NCI-H526 (cell line): Measurements from ENCODE around the gene SHQ1.
"Not testable (repeated sequence)": the region's sequence is repeated elsewhere in the genome, so short reads cannot be mapped to it uniquely, and the experiment has no call there.

Experiments used
- DNase-seq, 2 experiments: peaks; one replicate each; lab custom pipeline; 2025; lab: John Stamatoyannopoulos, UW

The SHQ1 gene

DNA sequence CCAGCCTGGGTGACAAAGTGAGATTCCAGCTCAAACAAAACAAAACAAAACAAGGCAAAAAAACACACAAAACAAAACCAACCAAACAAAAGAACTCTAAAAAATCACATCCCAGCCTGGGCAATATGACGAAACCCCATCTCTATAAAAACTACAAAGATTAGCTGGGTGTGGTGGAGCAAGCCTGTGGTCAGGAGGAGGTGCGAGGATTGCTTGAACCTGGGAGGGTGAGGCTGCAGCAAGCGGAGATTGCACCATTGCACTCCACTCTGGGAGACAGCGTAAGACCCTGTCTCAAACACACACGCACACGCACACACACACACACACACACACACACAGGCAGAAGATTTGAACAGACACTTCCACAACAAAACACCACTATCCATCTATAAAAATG lies 99.6 kb downstream of the SHQ1 start:
- no peak for DNase-seq

DNA sequence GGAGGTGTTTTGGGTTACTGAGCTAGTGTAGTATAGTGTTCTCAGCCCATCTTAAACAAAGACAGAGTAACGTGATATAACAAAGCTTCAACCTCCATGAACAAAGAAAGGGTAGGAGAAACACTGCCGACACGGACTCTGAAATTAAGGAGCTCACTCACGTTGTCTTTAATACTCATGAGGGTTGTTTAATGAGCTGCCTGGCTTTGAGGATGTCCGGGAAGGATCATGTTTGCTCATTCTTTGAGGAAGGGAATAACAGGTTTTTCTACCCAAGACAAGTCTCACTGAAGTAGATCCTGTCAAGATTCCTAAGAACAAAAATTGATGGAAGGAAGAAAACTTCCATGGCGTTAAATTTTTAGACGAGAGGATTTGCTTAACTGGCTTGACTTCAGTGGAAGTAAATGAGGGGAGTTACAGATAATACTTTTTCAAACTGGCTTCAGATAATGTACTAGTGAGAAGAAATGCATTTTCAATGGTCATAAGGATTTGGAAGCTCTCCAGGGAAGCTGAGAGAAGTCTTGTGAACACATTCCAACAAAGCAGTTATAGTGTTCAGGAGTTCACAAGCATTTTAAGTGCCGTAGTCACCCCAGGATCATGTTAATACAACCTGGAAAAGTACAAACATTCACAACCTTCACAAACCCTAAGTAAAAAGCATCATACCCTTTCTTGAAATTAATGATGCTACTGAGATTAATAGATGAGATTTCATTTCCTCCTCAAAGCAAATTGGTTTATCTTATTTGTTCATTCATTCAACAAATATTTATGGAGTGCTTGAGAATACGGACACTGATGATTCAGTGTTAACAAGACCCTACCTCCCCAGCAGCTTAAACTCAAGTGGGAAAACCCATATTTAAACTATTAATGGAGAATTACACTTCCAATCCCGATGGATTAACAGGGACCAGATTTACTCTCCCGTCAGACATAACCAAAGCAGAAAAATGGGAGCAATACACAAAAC lies 101.5 kb downstream of the SHQ1 start:
- DNase-seq = no peak

DNA sequence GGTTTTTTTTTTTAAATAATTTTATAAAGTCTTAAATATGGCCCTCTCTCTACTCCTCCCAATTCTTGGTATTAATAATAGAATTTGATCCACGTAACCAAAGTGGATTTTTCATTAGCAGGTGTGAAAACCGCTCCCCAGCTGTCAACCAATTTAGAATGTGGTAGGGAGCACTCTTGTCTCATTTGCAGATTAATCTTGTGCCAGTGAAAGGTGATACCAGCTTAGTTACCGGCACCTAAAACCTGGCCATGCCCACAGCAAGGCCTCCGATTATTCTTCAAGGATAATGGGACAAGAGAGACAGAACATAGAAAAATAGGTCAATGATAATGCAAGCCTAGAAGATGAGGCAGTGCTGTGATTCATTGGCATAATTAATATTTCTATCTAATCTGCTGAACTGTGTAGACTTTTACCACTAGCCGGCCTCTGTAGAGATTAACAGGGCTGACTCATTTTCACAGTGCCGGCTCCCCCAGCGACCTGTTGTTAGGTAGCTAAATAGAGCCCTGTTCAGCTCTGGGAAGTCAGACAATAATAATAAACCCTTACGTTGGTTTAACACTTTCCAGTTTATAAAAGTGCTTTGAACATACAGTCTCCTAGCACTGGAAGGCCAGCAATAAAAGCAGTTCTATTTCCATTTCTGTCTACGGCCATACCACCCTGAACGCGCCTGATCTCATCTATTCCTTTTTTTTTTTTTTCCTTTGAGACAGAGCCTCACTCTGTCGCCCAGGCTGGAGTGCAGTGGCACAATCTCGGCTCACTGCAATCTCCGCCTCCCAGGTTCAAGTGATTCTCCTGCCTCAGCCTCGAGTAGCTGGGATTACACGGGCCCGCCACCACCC lies 102.9 kb downstream of the SHQ1 start:
- no peak for DNase-seq

DNA sequence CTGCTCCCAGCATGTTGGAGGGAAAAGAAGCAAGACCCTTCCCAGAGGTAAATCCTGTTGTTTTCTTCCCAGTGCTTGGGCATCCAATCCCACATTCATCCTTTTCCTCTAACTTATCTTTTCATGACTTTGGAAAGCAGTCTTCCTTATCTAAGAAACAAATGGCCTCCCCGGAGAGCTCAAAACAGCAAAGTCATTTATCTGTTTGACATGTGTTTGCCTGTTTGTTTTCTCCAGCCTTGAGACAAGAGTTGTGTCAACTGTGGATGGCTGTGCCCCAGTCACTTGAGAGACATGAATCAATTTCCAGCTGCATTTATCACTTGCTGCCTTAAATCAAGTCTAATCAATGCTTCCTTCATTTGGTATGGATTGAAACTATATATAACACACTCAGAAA lies 103.9 kb downstream of the SHQ1 start:
- no peak for DNase-seq

DNA sequence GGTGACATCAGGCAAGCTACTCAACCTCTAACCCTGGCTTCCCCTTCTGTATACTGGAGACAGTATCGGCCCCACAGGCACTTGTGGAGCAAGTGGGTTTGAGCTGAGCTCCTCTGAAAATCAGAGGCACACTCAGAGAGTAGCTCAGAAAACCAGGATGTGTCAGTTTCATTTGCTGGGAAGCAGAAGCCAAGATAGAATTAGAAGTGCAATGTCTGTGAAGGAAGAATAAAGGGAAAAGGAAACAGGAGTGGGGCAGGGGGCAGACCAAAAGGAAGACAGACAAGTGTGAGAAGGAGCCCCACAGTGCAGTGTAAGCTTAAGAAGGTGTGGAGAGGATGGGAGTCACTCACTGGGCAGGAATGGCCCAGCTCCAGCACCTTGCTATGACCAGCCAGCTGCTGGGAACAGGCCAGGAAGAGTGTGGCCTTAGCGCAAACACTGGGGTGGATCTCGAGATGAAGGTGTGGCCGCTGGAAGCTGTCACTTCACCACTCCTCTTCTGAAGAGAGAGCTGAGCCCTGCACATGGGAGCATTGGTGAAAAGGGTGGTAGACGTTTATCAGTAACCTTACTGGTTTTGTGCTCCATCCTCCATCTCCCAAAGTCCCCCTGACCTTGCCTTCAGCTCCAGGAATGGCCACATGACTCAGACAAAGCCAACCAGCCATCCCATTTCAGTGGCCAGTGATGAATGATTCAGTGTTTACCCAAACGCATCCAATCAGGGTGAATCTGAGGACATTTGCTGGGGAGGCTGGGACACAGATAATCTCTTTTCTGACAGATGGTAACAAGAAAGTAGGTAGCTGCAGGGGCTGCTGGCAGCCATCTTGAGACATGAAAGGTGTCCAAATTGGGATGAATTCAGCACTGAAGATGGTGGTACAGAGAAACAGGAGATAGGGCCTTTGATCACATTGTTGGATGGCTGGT lies 108.4 kb downstream of the SHQ1 start:
- no peak for DNase-seq

DNA sequence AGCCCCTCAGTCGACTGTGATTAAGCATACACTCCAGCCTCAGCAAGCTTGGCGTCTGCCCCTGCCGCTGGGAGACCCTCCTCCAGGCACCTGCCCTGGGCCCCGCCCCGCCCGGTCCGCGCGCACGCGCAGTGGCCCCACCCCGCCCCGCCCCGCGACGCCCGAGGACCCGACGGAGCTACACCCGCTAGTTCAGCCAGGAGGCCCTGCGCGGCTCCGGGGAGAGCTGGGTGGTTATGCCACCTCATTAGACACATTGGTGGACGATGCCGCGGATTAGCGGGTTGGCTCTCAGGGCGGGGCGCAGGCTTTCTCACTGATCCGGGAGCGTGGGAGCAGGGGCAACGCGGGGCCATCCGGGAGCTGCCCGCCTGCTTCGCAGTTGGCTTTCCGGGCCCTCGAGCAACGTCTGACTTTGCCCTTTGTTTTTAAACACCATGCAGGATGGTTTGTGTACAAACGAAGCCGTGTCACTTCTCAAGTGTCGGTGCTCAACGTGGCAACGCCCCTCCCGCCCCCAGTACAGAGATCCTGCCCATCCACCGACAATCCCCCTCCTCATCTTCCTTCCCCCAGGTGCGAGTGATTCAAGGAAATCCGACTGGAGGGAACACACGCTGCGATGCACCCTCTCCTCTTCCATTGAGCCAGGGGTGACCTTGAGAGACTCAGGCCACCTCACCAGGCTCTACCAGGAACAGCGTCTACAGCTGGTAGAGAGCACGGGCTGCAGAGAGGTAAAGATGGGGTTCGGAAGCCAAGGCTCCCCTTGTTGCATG lies 109.3 kb downstream of the SHQ1 start:
- DNase-seq = peak in 1 of 2 experiments; percentile 64

DNA sequence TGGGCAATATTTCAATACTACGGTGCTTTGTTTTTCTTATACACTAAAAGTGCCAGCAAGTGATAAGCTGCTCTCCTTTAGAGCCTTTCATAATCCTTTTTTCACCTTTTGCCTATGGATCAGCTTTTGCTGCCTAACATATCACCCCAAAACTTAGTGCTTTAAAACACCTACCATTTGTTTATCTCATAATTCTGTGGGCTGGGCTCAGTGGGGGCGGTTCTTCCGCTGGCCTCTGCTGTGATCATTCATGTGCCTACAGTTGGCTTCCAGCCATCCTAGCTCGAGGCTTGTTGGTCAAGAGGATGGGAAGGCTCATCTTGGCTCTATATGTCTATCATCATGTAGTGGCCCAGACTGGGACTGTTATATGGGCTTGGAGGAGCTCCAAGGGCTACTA lies 113.2 kb downstream of the SHQ1 start:
- DNase-seq = not testable (repeated sequence)

DNA sequence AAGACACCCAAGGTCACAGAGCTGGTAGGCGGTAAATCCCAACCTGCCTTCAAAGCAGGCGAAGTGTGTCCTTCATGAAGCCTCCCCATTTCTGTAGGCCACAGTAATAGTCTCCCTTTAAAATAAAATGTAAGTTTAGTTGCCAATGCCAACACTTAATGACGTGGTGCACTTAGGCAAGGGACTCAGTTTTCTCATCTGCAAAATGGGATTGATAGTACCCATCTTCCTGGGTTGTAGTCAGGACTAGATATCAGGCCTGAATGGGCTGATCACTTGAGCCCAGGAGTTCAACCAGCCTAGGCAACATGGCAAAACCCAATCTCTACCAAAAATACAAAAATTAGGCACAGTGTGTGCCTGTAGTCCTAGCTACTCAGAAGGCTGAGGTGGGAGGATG lies 114.6 kb downstream of the SHQ1 start:
- no peak for DNase-seq

DNA sequence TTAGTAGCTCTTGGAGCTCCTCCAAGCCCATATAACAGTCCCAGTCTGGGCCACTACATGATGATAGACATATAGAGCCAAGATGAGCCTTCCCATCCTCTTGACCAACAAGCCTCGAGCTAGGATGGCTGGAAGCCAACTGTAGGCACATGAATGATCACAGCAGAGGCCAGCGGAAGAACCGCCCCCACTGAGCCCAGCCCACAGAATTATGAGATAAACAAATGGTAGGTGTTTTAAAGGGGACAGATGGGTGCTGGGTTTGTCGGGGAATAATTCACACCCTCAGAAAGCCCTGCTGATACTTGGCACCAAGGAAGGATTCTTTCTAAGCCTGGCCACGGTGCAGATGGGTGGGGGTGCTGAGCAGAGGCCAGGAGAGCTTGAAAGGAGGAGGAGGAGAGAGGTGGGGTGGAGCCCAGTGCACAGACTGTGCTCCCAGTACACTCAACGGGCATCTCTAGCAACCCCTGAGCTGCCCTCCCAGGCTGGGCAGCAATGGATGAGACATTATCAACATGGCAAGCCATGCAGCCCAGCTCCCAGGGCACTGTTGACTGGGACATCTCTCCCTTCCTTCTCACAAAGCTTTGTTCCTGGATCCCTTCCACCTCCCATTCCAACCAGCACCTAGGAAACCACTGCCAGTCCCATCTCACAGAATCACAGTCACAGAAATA lies 115.4 kb downstream of the SHQ1 start:
- not testable (repeated sequence) for DNase-seq

DNA sequence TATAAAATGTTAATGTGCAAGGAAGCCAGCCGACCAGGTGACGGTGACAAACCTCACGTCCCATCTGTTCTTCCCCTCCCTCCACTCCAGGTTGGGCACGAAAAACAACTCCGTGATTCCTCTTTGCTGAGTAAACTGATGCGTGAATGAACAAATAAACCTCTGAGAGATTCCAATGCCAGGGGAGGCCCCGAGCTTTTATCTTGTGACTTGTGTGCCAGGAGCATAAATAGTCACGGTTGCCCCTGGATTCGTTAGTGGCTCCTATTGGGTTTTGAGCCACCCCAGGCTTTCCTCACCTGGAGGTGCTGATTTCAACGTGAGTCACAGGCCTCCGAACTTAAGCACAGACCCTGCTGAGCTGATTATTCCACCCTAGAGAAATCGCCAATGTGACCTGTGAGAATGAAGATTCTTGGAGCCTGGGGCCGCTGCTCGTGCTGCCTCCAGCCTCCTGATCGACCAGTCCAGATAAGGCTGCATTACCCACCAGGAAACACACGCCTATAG lies 119.2 kb downstream of the SHQ1 start:
- no peak for DNase-seq

DNA sequence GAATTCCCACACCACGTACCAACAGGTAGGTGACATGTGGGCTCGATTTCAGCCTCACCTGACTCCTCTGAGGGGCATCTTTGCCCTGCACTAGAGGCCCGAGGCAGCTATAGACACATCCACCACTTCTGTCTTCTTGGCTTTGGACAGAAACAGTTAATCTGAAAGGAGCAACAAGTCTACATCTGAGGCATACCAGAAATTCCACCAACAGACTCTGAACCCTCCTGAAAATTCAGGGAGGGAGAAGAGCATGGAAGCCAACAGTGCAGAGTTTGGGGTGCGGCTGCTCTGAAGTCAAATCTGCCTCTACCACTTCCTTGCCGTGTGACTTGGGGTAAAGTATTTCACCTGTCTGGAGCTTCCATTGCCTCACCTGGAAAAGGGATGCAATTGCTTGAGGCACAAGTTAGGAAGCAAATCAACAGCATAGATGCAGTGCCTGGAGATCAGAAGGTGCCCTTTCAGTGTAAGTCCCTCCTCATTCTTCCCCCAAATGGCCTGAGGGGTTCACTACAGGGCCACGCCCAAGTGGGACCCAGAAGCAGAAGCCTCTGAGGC lies 119.8 kb downstream of the SHQ1 start:
- no peak for DNase-seq

DNA sequence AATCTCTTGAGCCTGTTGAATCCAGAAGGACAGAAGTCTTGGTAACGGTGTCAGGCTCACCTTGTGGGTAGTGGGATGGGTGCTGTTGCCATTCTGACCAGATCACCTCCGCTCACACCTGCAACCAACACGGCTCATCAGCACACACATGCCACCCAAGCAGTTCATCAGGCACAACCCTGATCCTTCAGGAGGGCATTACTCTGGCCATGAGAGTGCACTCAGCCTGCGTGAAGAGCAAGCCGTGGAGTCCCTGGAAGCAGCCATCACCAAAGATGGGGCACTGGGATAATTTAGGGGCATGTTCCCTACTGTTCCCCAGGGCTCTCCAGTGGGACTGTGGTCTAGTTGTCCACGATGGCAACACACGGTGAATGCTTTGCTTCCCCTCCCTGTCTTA lies 120.5 kb downstream of the SHQ1 start:
- no peak for DNase-seq

DNA sequence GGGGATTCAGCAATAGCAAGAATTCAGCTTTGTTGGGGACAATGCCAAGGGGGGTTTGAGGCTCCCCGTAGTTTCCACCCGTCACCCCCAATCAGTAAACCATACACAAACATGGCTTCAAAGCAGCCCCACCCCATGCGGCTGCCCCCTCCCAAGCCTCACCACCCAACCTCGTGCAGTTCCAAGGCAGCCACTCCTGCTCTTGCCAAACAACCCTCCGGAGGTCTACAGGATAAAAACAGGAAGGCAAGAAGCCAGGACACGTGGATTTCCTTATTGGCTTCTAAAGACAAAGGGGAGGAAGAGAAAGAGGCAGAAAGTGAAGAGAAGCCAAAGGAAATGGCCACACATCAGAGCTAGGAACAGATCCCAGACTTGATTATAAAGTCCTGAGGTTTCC lies 121.1 kb downstream of the SHQ1 start:
- DNase-seq = no peak

DNA sequence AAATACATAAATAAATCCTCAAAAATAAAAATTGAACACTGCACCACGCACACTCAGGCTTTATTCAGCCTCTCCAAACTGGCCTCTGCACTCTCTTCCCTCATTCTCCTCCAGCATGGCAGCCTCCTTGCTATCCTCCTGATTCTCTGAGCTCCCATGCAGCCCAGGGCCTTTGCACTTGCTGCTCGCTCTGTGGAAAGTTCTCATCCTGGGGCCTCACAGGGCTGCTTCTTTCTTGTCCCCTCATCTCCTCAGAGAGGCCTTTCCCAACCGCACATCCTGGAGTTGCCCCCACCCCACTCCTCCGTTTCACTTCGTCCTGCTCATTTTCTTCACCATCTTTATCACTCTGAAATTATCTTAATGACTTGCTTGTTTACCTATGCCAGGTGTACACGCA lies 123.0 kb downstream of the SHQ1 start:
- no peak for DNase-seq

DNA sequence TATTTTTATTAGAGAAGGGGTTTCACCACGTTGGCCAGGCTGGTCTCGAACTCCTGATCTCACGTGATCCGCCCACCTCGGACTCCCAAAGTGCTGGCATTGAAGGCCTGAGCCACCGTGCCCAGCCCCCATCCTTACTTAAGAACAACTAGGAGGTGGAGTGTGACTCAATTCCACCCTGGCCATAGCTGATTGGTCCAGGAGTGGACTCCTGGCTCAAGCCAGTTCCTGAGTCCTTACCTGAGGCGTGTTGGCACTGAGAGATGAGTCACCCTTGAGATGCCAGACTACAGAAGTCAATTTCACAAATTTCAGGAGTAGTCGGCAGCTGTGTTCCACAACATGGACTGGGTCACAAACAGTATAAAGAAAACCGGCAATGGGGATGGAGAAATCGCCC lies 124.2 kb downstream of the SHQ1 start:
- no peak for DNase-seq

DNA sequence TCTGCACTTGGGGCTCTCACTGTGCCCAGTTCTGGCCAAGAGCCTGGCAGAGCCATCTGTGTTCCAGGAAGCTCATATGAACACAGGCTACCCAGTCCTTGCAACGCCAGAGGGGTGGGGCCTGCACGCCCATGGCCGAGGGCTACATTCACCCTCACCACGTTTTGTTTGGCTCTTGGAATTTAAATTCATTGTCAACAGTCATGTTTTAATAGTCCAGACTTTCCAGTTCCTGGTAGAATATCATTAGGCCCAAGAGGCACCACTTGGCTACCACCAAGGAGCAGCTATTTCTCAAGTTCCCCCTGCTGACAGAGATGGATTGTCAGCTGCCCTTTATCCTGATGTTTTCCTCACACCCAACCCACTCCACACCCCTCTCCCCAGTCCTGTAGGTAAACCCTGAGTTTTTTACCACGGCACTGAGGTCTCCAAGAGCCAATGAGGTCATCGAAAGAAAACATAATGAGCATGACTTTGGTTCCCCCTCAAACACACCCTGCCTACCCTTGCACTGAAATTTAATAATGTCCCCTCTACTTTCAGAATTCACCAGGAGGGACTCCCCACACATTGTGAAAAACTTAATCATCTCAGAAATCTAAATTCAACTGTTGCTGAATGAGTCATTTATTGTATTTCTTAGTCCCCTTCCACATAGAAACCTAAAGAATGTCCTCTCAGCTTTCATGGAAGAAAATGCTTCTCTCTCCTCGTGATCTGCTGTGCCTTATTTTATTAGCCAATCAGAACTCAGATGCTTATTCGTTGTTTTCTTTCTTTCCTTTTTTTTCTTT lies 125.1 kb downstream of the SHQ1 start:
- DNase-seq = peak in 1 of 2 experiments; percentile 31

DNA sequence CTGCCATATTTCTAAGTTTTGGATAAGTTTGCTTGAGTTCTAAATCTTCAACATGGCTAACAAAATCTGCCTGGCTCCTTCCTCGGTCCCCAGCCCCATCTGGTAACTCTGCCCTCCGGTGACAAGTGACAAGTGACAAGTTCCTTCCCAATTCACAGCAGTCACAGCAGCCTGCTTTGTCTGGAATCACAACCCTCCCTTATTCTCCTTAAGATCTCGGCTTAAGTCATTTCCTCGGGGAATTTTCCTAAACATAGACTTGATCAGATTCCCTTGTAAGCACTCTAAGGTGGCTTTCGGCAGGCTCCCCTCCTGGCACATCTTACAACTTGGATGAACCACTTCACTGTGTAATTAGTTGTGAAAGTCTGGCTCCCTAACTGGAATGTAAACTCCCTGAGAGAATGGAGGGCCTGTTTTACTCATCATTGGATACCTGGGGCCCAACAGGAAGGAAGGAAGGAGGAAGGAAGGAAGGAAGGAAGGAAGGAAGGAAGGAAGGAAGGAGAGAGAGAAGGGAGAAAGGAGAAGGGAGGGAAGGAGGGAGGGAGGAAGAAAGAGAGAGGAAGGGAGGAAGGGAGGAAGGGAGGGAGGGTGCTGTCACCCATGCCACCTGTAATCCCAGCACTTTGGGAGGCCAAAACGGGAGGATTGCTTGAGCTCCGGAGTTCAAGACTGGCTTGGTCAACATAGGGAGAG lies 126.4 kb downstream of the SHQ1 start:
- DNase-seq = no peak

DNA sequence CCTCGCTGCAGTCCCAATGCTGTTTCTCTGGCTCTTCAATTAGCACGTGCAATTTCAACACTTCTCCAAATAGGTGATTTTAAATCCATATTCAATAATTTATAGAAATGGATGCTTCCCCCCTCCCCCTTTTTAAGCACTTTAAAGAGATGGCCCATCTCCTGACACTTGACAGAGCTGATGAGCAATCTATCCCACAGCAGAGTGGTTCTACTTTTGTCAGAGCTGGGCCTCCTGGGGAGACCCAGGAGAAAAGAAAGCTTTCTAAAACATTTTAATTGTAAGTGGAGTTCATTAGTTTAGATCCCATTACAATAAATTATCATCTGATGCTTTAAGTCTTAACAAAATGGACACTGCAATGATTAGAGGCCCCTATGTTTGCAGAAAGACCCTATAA lies 127.7 kb downstream of the SHQ1 start:
- DNase-seq = no peak
